K562 (cell line): Measurements from ENCODE around the gene AIFM3. TPM values are rescaled to one million over a fixed set of nuclear protein-coding genes. Genes with fewer than 3 reads are reported as not detected.

Source experiments
- CEBPG ChIP-seq, 3 experiments: fragments of 200-800 bp in 1 of 3; sonication (Bioruptor generic) in 1 of 3; sonication (generic) in 1 of 3; formaldehyde crosslinking in 1 of 3; IDR thresholded peaks in 2 of 3; conservative IDR thresholded peaks in 1 of 3; 2 replicates each; pipeline versions ENCODE4 v1.6.1 to v1.8.0; 2016 to 2022; ENCODE audit warnings: missing compliant biosample characterization in 2 of 3, missing genetic modification characterization in 2 of 3, mild to moderate bottlenecking in 1 of 3, missing genetic modification reagents in 1 of 3
- DACH1 ChIP-seq: fragments of 450-650 bp; IDR thresholded peaks from 2 replicates; pipeline ENCODE4 v1.6.1; 2018; ENCODE audit not compliant: partially characterized antibody
- DNMT1 ChIP-seq: fragments of 450-650 bp; IDR thresholded peaks from 2 replicates; pipeline ENCODE4 v1.6.1; 2016; ENCODE audit warnings: antibody characterized with exemption, mild to moderate bottlenecking
- EHMT2 ChIP-seq: fragments of 450-650 bp; IDR thresholded peaks from 2 replicates; pipeline ENCODE4 v1.6.1; 2018; ENCODE audit warnings: antibody characterized with exemption
- ETV5 ChIP-seq: sonication (generic); formaldehyde crosslinking; IDR thresholded peaks from 2 replicates; pipeline ENCODE4 v1.4.0; 2020; ENCODE audit warnings: low read depth, mild to moderate bottlenecking, missing genetic modification reagents
- GTF2E2 ChIP-seq: fragments of 200-800 bp; sonication (Bioruptor generic); IDR thresholded peaks from 2 replicates; pipeline ENCODE4 v1.6.1; 2016; ENCODE audit warnings: missing genetic modification characterization, missing compliant biosample characterization
- HDAC8 ChIP-seq: fragments of 450-650 bp; IDR thresholded peaks from 2 replicates; pipeline ENCODE4 v1.6.1; 2016; ENCODE audit warnings: mild to moderate bottlenecking, missing genetic modification characterization, moderate library complexity, missing compliant biosample characterization
- HSF4 ChIP-seq: fragments of 250-450 bp; sonication (Bioruptor Pico); IDR thresholded peaks from 2 replicates; pipeline ENCODE4 v2.1.2; 2022; ENCODE audit warnings: mild to moderate bottlenecking, moderate library complexity, borderline replicate concordance
- PURB ChIP-seq: sonication (generic); formaldehyde crosslinking; IDR thresholded peaks from 2 replicates; pipeline ENCODE4 v1.9.0; 2021; ENCODE audit warnings: low read depth, mild to moderate bottlenecking, missing genetic modification reagents
- SREBF2 ChIP-seq: sonication (generic); formaldehyde crosslinking; IDR thresholded peaks from 2 replicates; pipeline ENCODE4 v1.4.0; 2020; ENCODE audit warnings: mild to moderate bottlenecking, missing genetic modification reagents
- TOE1 ChIP-seq, 2 experiments: fragments of 450-650 bp in 1 of 2; sonication (generic) in 1 of 2; formaldehyde crosslinking in 1 of 2; IDR thresholded peaks; 2 replicates each; pipeline versions ENCODE4 v1.7.1 to v1.8.0; 2016 to 2022; ENCODE audit warnings: borderline replicate concordance in 2 of 2, mild to moderate bottlenecking in 2 of 2, antibody characterized with exemption in 1 of 2, inconsistent platforms in 1 of 2, low read depth in 1 of 2, missing genetic modification reagents in 1 of 2, moderate library complexity in 1 of 2
- U2AF1 ChIP-seq: fragments of 200-400 bp; formaldehyde crosslinking; optimal IDR thresholded peaks from 2 replicates; pipeline ENCODE3; 2017; ENCODE audit warnings: mild to moderate bottlenecking, low read depth, low read length, moderate library complexity
- ZNF124 ChIP-seq: sonication (generic); formaldehyde crosslinking; IDR thresholded peaks from 2 replicates; pipeline ENCODE4 v1.8.1; 2022; ENCODE audit warnings: missing genetic modification reagents
- ZNF175 ChIP-seq: fragments of 200-800 bp; sonication (Bioruptor generic); IDR thresholded peaks from 2 replicates; pipeline ENCODE4 v1.6.1; 2016; ENCODE audit warnings: low read depth, mild to moderate bottlenecking, missing genetic modification characterization, missing compliant biosample characterization
- polyA plus RNA-seq, 8 experiments: library from polyadenylated mRNA; depleted of rRNA in 4 of 8; stranded (reverse) in 5 of 8; unstranded in 3 of 8; fragments of >200 nt; fragmentation: Nextera tagmentation in 2 of 8; fragmentation: Illumina TruSeq in 1 of 8; extraction: Ambion mirVana in 2 of 8; extraction: Trizol in 1 of 8; gene quantifications; 2 replicates each; pipeline versions ENCODE4 v1.2.1 to v1.2.3, GENCODE V29; 2011 to 2014; ENCODE audit warnings: inconsistent platforms in 1 of 8, missing spikeins in 1 of 8
- total RNA-seq, 7 experiments: library from RNA; depleted of rRNA in 6 of 7; stranded (reverse); fragments of >200 nt in 6 of 7; fragmentation: Illumina TruSeq in 2 of 7; extraction: Trizol in 2 of 7; gene quantifications; 2 replicates each; pipeline versions ENCODE4 v1.2.1 to v1.2.3, GENCODE V29; 2011 to 2021; ENCODE audit warnings: low replicate concordance in 1 of 7
- TF ChIP-seq, protein P1 (sequence below): fragments of 250-450 bp; sonication (Bioruptor Pico); IDR thresholded peaks from 2 replicates; pipeline ENCODE4 v1.4.0; 2020; ENCODE audit warnings: mild to moderate bottlenecking, moderate library complexity
- TF ChIP-seq, protein P2 (sequence below): sonication (generic); formaldehyde crosslinking; IDR thresholded peaks from 2 replicates; pipeline ENCODE4 v1.8.1; 2023; ENCODE audit warnings: mild to moderate bottlenecking, missing genetic modification reagents
- TF ChIP-seq, protein P3 (sequence below): fragments of 250-450 bp; sonication (Bioruptor Pico); IDR thresholded peaks from 2 replicates; pipeline ENCODE4 v1.8.0; 2021; ENCODE audit warnings: moderate library complexity, mild to moderate bottlenecking, inconsistent platforms

AIFM3 gene
- total and polyA plus RNA-seq, 9 of the 15 experiments (the other 6 are each of a cell fraction or from before 2014, with no cell fraction given): 0.03 to 0.20 (median 0.07) TPM; not detected in 1

DNA sequence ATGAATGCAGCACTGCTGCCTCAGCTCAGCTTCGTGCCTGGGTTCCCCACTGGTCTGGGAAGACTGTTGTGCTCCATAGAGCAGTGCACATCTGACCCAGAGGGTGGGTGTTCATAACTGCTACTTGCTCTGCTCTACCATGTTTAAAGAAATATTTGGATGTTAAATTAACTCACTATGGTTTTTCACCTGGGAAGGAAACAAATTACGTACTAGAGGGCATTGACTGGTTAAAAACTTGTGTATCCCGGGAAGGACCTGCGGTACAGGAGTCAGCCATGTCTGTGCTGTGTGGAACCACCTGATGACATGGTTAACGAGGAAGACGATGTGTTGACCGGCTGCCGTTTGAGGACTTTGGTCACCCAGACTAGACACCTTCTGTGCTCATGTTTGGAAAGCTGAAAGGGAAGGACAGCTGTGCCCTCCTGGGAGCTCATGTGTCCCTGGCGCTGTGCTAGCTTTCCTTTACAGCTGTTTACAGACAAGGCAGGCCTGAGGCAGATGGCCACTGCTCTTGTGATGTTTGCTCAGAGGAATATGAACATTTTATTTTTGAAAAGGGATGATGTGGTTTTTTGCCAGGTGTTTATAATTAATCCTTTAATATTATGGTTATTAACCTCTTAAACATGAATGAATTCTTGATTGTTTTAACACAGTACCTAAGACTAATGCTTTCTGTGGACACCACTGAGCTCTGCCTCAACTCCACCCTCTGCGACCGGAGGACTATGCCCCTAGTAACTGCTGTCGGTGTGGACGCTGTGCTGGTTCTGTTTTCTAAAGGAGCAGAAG is 14.3 kb upstream of the AIFM3 start (continued):
- TF ChIP-seq DNMT1 (0 out of 2 replicates have a peak, but pooled peaks have one; percentile 18), ZNF124 (no peak), EHMT2 (no peak), SREBF2 (CRISPR knock-in tag) (no peak), ETV5 (0 out of 2 replicates have a peak, but pooled peaks have one; percentile 19), HSF4 (CRISPR knock-in tag) (no peak), CEBPG (CRISPR knock-in tag; IDR thresholded peaks at IDR 0.05) (no peak), CEBPG (tag; conservative IDR thresholded peaks at IDR 0.05 in 1 of 2, IDR thresholded peaks at IDR 0.05 in 1 of 2) (no peak), HDAC8 (tag) (no peak), PURB (CRISPR knock-in tag) (0 out of 2 replicates have a peak, but pooled peaks have one; percentile 72), ZNF175 (CRISPR knock-in tag) (no peak), TOE1 (IDR thresholded peaks at IDR 0.05; ENCODE audit: borderline replicate concordance) (no peak), TOE1 (CRISPR knock-in tag; IDR thresholded peaks at IDR 0.05; ENCODE audit: borderline replicate concordance, low read depth) (no peak), DACH1 (no peak), GTF2E2 (tag) (0 out of 2 replicates have a peak, but pooled peaks have one; percentile 50), U2AF1 (no peak)
- TF ChIP-seq, protein P1, sequence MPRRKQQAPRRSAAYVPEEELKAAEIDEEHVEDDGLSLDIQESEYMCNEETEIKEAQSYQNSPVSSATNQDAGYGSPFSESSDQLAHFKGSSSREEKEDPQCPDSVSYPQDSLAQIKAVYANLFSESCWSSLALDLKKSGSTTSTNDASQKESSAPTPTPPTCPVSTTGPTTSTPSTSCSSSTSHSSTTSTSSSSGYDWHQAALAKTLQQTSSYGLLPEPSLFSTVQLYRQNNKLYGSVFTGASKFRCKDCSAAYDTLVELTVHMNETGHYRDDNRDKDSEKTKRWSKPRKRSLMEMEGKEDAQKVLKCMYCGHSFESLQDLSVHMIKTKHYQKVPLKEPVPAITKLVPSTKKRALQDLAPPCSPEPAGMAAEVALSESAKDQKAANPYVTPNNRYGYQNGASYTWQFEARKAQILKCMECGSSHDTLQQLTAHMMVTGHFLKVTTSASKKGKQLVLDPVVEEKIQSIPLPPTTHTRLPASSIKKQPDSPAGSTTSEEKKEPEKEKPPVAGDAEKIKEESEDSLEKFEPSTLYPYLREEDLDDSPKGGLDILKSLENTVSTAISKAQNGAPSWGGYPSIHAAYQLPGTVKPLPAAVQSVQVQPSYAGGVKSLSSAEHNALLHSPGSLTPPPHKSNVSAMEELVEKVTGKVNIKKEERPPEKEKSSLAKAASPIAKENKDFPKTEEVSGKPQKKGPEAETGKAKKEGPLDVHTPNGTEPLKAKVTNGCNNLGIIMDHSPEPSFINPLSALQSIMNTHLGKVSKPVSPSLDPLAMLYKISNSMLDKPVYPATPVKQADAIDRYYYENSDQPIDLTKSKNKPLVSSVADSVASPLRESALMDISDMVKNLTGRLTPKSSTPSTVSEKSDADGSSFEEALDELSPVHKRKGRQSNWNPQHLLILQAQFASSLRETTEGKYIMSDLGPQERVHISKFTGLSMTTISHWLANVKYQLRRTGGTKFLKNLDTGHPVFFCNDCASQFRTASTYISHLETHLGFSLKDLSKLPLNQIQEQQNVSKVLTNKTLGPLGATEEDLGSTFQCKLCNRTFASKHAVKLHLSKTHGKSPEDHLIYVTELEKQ: no peak
- TF ChIP-seq, protein P2, sequence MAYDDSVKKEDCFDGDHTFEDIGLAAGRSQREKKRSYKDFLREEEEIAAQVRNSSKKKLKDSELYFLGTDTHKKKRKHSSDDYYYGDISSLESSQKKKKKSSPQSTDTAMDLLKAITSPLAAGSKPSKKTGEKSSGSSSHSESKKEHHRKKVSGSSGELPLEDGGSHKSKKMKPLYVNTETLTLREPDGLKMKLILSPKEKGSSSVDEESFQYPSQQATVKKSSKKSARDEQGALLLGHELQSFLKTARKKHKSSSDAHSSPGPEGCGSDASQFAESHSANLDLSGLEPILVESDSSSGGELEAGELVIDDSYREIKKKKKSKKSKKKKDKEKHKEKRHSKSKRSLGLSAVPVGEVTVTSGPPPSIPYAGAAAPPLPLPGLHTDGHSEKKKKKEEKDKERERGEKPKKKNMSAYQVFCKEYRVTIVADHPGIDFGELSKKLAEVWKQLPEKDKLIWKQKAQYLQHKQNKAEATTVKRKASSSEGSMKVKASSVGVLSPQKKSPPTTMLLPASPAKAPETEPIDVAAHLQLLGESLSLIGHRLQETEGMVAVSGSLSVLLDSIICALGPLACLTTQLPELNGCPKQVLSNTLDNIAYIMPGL (CRISPR knock-in tag): no peak
- TF ChIP-seq, protein P3, sequence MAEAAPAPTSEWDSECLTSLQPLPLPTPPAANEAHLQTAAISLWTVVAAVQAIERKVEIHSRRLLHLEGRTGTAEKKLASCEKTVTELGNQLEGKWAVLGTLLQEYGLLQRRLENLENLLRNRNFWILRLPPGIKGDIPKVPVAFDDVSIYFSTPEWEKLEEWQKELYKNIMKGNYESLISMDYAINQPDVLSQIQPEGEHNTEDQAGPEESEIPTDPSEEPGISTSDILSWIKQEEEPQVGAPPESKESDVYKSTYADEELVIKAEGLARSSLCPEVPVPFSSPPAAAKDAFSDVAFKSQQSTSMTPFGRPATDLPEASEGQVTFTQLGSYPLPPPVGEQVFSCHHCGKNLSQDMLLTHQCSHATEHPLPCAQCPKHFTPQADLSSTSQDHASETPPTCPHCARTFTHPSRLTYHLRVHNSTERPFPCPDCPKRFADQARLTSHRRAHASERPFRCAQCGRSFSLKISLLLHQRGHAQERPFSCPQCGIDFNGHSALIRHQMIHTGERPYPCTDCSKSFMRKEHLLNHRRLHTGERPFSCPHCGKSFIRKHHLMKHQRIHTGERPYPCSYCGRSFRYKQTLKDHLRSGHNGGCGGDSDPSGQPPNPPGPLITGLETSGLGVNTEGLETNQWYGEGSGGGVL (CRISPR knock-in tag): peak; percentile 6; the same call in 1 of the 2 replicates
